DMS114 treated with DMSO at 0.1 percent for 48 hours (cell line): ENCODE results near the gene SLC39A11.
"Not testable (repeated sequence)": the region's sequence is repeated elsewhere in the genome, so short reads cannot be mapped to it uniquely, and the experiment has no call there.

Experiments used
- DNase-seq: peaks from one replicate; lab custom pipeline; 2025; ENCODE audit not compliant: unreplicated experiment; lab: John Stamatoyannopoulos, UW

The SLC39A11 gene

DNA sequence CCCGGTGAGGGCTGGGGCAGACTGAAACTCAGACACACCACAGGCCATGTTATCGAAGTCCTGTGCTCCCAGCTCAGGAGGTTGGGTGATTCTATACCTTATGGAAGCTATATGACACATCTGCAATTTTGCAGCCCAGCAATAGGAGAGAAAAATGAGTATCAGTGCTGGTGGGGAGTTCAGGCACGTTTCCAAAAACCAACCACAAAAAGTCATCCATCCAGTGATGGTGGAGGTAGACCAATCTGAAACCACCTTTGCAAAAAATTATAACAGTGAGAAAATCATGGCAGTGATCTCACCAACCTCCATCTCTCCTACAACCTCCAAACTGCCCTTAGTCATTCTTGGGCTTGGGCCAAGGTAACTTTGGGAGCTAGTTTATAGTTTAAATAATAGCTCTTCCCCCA lies 327.9 kb downstream of the SLC39A11 start:
- DNase-seq = no peak

- DNase-seq = no peak
These were observed 328.5 kb downstream of the SLC39A11 start for GRCh38 chr17:72763981-72764380.

DNA sequence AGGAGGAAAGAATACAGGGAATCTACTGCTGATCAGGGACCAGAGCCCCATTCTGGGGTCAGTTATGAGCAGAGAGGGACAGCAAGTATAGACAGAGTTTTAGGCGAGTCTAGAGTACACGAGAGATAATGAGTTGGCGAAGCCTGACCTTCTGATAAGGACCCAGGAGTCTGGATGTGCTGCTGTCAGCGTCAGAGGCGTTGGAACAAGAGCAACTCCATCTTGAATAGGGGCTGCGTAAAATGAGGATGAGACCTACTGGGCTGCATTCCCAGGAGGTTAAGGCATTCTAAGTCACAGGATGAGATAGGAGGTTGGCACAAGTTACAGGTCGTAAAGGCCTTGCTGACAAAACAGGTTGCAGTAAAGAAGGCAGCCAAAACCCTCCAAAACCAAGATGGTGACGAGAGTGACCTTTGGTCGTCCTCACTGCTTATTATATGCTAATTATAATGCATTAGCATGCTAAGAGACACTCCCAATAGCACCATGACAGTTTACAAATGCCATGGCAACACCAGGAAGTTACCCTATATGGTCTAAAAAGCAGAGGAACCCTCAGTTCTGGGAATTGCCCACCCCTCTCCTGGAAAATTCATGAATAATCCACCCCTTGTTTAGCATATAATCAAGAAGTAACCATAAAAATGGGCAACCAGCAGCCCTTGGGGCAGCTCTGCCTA lies 330.5 kb downstream of the SLC39A11 start:
- DNase-seq = not testable (repeated sequence)

DNA sequence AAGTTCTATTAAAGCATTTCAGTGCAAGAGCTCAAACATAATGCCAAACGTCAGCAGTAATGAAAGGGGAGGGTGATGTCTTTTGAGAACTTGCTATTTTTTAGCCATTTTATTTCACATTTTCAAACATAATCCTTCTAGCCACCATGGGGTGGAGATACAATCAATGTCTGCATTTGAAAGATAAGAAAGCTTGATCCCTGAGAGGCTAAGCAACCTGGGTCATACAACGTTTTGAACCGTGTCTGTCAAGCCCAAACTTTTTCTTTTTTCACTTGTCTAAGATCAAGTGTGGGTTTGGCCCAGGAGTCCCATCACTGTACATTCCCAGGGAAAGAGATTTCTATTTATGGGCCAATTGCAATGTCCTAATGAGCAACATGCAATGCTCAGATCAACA lies 331.1 kb downstream of the SLC39A11 start:
- no peak for DNase-seq

- no peak for DNase-seq
These were observed 332.1 kb downstream of the SLC39A11 start for GRCh38 chr17:72760368-72760767.

GRCh38 chr17:72759301-72759700 lies 333.2 kb downstream of the SLC39A11 start:
- no peak for DNase-seq

DNA sequence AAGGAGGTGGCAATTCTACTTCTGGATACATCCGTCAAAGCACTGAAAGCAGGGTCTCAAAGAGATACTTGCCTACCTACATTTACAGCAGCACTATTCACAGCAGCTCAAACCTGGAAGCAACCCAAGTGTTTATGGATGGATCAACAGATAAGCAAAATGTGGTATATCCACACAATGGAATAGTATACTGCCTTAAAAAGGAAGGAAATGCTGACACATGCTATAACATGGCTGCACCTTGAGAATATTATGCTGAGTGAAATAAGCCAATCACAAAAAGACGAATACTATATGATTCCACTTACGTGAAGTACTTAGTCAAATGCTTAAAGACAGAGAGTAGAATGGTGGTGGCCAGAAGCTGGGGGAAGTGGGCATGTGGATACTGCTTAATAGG lies 336.2 kb downstream of the SLC39A11 start:
- no peak for DNase-seq

DNA sequence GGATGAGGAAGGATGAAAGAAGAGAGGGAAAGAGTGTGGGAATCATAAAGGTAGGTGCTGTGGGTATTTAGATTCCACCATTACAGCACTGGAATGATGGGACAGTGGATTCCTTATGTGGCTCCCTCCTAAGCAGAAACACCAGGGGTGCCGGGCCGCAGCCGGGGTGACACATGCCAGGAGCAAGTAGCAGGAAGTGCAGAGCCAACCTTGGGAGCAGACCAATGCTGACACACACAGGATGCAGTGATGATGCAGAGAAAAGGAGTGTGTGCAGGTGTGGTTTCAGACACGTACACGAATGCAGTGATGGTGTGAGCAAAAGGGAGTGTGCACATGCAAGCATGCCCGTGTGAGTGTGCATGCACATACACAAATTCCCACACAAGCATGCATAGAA lies 338.0 kb downstream of the SLC39A11 start:
- no peak for DNase-seq

GRCh38 chr17:72751746-72752145 lies 340.7 kb downstream of the SLC39A11 start:
- DNase-seq = no peak

DNA sequence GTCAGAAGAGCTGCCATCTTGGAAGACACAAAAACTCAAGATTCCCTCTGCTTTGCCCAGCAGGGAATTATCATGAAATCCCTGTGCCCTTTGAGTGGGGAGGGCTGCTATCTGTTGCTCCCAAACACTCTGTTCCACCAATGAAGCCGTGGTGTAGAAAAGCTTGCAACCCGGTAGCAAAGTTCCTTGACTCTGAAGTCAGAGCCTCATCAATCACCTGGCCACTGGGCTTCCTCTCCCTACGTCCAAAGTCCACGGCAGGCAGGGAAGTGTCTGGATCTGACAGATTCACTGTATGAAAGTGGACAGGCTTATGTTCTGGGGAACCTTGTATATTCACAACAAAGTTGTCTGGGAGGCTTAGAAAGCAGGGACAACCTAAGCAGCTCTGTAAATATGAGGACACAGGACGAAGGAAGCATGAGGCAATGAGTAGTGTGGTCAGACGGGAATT lies 343.3 kb downstream of the SLC39A11 start:
- DNase-seq = no peak

- DNase-seq = no peak
These were observed 345.0 kb downstream of the SLC39A11 start for GRCh38 chr17:72747501-72747900.

DNA sequence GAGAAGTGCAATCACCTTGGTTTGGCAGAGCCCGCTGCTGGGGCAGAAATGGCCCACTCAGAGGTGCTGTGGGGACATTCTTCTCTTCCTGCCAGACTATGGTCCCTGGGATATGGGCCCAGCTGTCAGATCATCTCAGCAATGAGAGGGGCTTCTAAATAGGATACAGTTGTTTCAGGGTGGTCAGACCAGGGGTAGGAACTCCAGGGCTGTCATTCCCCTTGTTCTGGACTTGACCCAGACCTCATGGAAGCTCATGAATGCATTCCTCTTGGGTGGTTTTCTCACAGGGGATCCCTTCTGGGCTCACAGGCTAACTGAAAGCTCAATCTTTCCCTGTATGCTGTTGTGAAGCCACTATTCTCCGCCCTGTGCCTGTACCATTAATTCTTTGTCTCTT lies 347.2 kb downstream of the SLC39A11 start:
- no peak for DNase-seq

- DNase-seq = no peak
These were observed 349.4 kb downstream of the SLC39A11 start for GRCh38 chr17:72743037-72743467.

GRCh38 chr17:72737151-72737690 lies 355.3 kb downstream of the SLC39A11 start:
- DNase-seq = no peak

DNA sequence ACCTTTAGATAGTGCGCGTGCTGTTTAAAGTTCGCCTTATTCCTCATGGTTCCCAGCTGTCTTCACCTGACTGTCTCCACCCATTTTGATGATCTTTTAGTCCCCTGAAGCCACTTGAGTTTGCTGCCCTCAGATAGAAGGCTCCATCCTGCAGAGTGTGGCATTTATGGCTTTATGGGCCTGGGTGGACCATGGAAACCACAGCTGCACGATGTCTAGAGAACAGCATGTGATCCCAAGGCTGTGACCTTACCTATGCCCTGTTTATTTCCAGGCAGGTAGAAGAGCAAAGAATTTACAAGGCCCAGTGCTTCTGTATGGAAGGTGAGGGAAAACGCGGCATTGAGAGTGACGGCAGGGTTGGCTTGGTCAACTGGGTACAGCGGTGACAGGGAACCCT lies 356.9 kb downstream of the SLC39A11 start:
- no peak for DNase-seq

DNA sequence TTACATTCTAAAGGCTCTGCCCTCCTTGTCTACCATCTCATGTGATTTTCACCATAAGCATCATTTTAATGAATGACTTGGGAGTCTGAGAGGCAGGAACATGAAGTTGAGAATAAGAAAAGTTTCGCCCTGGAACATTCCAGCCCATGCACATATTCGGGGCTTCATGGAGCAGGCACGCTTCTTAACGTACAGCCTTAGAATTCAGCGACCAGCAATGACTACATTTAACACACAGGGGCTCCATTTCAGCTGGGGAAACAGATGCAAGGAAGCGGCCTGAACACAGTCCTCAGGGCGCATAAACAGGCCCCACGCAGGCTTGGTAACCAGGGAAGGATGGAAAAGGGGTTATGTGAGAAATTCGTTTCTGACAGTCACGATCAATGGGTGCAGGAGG lies 357.4 kb downstream of the SLC39A11 start:
- DNase-seq = no peak

DNA sequence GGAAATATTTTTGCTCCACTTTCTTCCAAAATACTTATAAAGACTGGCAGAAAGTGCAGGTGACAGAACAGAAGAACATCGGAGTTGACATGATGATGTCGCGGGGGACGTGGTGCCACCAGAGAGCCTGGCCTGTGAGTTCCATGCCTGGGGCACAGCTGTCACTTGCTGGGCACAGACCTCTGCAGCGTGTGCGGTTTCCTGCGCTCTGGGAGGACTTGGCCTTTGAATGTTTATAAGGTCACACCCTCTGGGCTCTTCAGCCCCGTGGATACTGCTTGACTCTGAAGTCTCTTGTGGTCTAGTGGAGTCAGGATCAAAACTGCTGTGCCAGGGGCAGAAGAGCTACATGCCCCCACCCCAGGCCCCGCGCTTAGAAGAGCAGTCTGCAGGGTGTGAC lies 357.9 kb downstream of the SLC39A11 start:
- DNase-seq = no peak

DNA sequence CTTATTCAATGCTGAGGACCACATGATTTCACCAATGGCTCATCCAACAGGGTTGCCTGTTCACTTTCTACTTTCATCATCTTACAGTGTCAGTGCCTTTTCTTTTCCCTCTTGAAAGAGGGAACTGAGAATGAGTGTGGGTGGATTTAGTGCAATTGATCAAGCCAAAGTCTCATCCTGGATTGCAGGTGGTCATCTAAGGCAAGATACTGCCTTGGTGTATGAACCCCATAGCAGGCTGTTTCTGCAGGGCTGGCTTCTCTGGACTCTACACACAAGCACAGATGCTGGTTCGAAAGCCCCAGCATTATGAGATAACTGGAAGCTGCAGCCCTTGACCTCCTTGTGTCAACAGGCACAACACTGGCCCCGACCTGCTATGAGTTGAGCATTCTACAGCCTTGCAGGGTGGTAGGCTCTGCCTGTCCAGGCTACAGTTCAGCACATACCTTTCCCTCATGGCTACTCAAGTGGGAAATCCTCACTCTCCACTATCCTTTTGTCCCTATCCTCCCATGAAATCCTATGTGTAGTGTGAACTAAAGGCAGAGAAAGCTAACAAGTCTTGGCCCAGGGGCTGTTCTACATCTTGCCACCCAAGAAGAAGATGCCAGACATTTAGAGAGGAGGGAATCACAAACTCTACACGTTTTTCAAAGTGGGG lies 358.7 kb downstream of the SLC39A11 start:
- no peak for DNase-seq

DNA sequence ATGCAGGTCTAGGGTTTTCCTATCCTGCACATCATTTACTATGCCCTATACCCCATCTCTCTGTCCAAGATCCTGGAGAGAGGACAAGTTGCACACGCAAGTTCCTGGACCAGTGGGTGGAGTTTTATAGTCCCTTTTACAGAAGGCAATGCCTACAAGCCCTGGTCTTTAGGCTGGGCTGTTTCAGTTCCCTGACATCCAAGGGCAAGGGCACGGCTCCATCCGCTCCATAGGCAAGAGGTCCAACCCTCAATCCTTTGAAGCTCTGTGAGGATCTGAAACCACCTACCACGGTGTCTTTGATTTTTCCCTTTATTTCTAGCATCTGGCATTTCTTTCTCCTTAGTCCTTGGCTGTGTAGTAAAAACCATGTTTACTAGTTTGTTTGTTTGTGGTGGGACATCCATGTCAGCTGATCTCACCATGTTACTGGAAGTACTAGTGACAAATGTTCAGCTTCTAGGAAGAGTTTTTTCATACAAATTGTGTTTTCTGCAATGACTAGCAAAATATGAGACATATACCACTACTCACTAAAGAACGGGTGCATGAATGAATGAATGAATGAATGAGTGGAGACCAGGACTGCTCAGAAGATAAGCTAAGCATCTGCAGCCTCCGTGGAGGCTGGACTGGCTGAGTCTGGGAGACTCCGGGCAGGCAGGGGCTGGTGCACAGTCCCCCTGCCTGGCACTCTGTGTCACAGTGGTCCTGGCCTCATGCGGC lies 359.4 kb downstream of the SLC39A11 start:
- DNase-seq = no peak

DNA sequence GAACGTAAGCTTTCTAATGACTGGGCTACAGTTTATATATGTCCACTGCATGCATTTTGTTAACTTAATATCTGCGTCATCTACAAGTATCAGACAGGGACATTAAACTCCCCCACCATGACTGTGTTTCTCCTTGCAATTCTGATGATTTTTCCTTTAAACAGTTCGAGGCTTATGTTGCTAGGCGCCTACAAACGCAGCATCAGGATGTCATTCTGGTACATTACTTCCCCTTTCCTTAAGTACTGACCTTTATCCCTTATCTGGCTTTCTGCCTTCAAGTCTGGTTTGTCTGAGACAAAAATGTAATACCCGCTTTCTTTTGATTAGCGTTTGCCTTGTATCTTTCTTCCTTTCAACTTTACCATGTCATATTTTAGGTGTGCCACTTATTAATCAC lies 362.4 kb downstream of the SLC39A11 start:
- no peak for DNase-seq

- DNase-seq = no peak
These were observed 365.6 kb downstream of the SLC39A11 start for GRCh38 chr17:72726936-72727335.
